ENCODE data around the gene EEIG2.

GRCh38 chr1:108598340-108598739 lies 38.4 kb downstream of the EEIG2 start:
- TF ChIP-seq CTCF (IDR thresholded peaks at IDR 0.05): no peak
- TF ChIP-seq POLR2A (IDR thresholded peaks at IDR 0.05): no peak

Data from adrenal gland (tissue), 5 donors.